Neural crest cell (in vitro differentiated cells): Measurements from ENCODE around the gene IFFO2. TPM values are rescaled to one million over a fixed set of nuclear protein-coding genes. Genes with fewer than 3 reads are reported as not detected.

Experiments used
- DNase-seq: peaks from one replicate; pipeline ENCODE4 v3.0.0; 2021; ENCODE audit warnings: low read depth, mixed read lengths, low spot score
- H3K27ac Mint-ChIP-seq: one replicate; pipeline ENCODE4 v1.8.0; 2021; ENCODE audit warnings: mild to moderate bottlenecking, mixed read lengths; ENCODE audit not compliant: unreplicated experiment
- H3K27me3 Mint-ChIP-seq: 2 replicates; pipeline ENCODE4 v1.8.0; 2021; ENCODE audit warnings: low read depth, mild to moderate bottlenecking, mixed read lengths
- H3K36me3 Mint-ChIP-seq: 2 replicates; pipeline ENCODE4 v1.8.0; 2021; ENCODE audit warnings: low read depth, mild to moderate bottlenecking, mixed read lengths
- H3K4me1 Mint-ChIP-seq: 2 replicates; pipeline ENCODE4 v1.8.0; 2021; ENCODE audit warnings: mixed read lengths
- H3K4me3 Mint-ChIP-seq: one replicate; pipeline ENCODE4 v1.8.0; 2021; ENCODE audit warnings: mild to moderate bottlenecking, mixed read lengths
- H3K9me3 Mint-ChIP-seq: 2 replicates; pipeline ENCODE4 v1.8.0; 2021; ENCODE audit warnings: mixed read lengths
- total RNA-seq: library from RNA; stranded (reverse); gene quantifications from 2 replicates; pipeline ENCODE4 v1.2.1, GENCODE V29; 2021
- TF ChIP-seq, protein P1 (sequence below): fragments of 200-600 bp; sonication (generic); conservative IDR thresholded peaks from 2 replicates; pipeline ENCODE4 v1.5.0; 2021; ENCODE audit warnings: antibody characterized with exemption, mild to moderate bottlenecking

Gene IFFO2
- total RNA-seq, 1 donor from 2014 or later: 9.9 TPM

DNA sequence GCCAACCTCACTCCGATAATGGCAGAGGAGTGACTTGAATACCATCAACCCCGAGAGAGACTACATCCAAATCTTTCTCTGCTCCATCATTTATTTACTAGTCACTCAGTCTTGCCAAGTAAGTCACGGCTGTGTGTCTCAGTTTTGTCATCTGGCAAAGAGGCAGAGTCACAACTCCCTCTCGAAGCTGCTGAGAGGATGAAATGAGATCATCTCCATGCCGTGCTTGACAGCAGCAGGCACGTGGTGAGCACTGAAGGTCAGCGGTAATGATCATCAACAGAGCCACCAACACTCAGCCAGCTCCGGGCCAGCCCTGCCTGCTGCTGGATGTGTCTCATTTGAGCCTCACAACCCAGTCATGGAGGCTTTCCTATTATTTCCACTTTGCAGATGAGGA is 74.0 kb downstream of the IFFO2 start:
- no peaks in the 10 kb centered on the region for H3K36me3 Mint-ChIP-seq
- no peaks in the 10 kb centered on the region for H3K27me3 Mint-ChIP-seq
- TF ChIP-seq, protein P1, sequence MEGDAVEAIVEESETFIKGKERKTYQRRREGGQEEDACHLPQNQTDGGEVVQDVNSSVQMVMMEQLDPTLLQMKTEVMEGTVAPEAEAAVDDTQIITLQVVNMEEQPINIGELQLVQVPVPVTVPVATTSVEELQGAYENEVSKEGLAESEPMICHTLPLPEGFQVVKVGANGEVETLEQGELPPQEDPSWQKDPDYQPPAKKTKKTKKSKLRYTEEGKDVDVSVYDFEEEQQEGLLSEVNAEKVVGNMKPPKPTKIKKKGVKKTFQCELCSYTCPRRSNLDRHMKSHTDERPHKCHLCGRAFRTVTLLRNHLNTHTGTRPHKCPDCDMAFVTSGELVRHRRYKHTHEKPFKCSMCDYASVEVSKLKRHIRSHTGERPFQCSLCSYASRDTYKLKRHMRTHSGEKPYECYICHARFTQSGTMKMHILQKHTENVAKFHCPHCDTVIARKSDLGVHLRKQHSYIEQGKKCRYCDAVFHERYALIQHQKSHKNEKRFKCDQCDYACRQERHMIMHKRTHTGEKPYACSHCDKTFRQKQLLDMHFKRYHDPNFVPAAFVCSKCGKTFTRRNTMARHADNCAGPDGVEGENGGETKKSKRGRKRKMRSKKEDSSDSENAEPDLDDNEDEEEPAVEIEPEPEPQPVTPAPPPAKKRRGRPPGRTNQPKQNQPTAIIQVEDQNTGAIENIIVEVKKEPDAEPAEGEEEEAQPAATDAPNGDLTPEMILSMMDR: no peak
- no peaks in the 10 kb centered on the region for H3K4me1 Mint-ChIP-seq
- no peaks in the 10 kb centered on the region for H3K9me3 Mint-ChIP-seq
- no peak for DNase-seq
- H3K27ac Mint-ChIP-seq: no peak overlapping the region
- no peak overlapping the region for H3K4me3 Mint-ChIP-seq

DNA sequence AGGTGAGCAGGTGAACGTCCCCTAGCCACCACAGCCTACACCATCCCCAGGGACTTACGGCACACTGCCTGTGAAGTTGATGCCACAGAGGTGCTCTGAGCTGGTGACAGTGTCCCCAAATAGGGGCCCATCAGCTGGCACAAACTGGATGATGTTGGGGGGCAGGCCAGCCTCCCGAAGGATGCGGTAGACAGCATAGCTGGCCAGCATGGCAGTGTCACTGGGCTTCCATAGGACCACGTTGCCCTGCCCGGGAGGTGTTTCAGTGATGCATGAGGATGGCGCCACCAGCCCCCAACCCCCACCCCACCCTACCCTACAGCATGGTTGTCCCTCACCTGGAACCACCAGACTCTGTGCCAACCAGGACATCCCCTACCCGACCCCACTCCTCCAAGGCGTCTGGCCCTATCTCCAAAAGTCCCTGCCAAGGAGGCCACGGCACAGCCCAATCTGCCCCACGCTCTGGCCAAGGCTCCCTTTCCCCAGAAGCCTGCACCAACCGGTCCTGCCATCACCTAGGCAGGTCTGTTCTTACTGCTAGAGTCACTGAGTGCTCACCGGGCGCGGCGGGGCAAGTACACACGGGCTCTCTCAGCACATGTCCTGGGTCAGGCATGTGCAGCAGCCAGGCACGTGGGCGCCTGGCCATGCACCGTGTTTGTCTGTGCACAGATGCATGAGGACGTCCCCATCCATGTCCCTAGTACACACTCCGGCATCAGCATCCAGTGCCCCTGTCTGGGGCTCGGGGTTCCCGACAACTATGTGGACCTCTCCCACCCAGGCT is 74.6 kb downstream of the IFFO2 start:
- no peaks in the 10 kb centered on the region for H3K27me3 Mint-ChIP-seq
- H3K9me3 Mint-ChIP-seq: no peaks in the 10 kb centered on the region
- no peaks in the 10 kb centered on the region for H3K36me3 Mint-ChIP-seq
- no peak for DNase-seq
- H3K27ac Mint-ChIP-seq: no peak overlapping the region
- no peak overlapping the region for H3K4me3 Mint-ChIP-seq
- TF ChIP-seq, protein P1: no peak
- no peaks in the 10 kb centered on the region for H3K4me1 Mint-ChIP-seq

- TF ChIP-seq, protein P1: no peak
- Mint-ChIP-seq H3K4me3 (no peak overlapping the region), H3K9me3 (no peaks in the 10 kb centered on the region), H3K36me3 (no peaks in the 10 kb centered on the region), H3K27me3 (no peaks in the 10 kb centered on the region), H3K4me1 (no peaks in the 10 kb centered on the region), H3K27ac (peak overlapping the region; percentile 59)
- no peak for DNase-seq
Measured at GRCh38 chr1:18881164-18881563, 75.3 kb downstream of the IFFO2 start.

GRCh38 chr1:18880585-18880984 is 75.9 kb downstream of the IFFO2 start:
- H3K27ac Mint-ChIP-seq: no peak overlapping the region
- no peaks in the 10 kb centered on the region for H3K9me3 Mint-ChIP-seq
- DNase-seq: no peak
- no peaks in the 10 kb centered on the region for H3K36me3 Mint-ChIP-seq
- H3K4me1 Mint-ChIP-seq: no peaks in the 10 kb centered on the region
- H3K4me3 Mint-ChIP-seq: no peak overlapping the region
- no peaks in the 10 kb centered on the region for H3K27me3 Mint-ChIP-seq
- TF ChIP-seq, protein P1: no peak

DNA sequence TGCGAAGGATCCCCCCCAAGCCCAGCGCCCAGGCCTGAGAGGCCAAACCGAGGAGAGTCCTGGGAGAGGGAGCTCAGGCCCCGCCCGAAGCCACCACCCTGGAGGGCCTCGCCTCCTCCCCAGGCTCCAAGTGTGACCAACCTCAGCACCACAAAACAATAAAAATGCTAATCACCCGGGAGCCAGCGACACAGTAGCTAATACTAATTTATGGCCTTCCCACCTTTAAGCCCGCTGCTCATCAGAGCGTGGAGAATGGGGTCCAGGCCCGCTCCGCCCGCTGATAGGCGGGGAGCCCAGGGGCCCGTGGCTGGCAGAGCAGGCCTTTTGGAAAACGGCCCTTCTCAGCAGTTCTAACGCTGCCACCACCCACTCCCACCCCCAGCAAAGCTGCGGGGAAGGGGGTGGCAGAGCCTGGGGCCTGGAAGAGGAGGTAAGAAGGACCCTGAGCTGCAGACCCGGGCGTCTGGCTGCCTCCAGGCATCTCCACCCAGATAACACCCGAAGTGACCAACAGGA is 76.6 kb downstream of the IFFO2 start:
- H3K9me3 Mint-ChIP-seq: no peaks in the 10 kb centered on the region
- H3K4me1 Mint-ChIP-seq: no peaks in the 10 kb centered on the region
- no peak for DNase-seq

More for the DNA sequence above, 76.6 kb downstream of the IFFO2 start:
- H3K36me3 Mint-ChIP-seq: no peaks in the 10 kb centered on the region
- no peaks in the 10 kb centered on the region for H3K27me3 Mint-ChIP-seq
- no peak overlapping the region for H3K27ac Mint-ChIP-seq
- H3K4me3 Mint-ChIP-seq: no peak overlapping the region
- TF ChIP-seq, protein P1: no peak
